ENCODE measurements around the gene MIOX.

GRCh38 chr22:50525104-50525857 lies 38.6 kb downstream of the MIOX start, which contains the start of gene SCO2:
- TF ChIP-seq CTCF (IDR thresholded peaks at IDR 0.05; ENCODE audit: low read depth, low read length, poor library complexity, severe bottlenecking): no peak
- no peak for TF ChIP-seq EZH2phosphoT487 (IDR thresholded peaks at IDR 0.05; ENCODE audit: borderline replicate concordance, low read length)
